ENCODE results near the gene SIGMAR1. TPM values are rescaled to one million over a fixed set of nuclear protein-coding genes. Genes with fewer than 3 reads are reported as not detected.

SIGMAR1 gene
- total RNA-seq, 2 donors from 2014 or later = 26.7 to 57.1 TPM

DNA sequence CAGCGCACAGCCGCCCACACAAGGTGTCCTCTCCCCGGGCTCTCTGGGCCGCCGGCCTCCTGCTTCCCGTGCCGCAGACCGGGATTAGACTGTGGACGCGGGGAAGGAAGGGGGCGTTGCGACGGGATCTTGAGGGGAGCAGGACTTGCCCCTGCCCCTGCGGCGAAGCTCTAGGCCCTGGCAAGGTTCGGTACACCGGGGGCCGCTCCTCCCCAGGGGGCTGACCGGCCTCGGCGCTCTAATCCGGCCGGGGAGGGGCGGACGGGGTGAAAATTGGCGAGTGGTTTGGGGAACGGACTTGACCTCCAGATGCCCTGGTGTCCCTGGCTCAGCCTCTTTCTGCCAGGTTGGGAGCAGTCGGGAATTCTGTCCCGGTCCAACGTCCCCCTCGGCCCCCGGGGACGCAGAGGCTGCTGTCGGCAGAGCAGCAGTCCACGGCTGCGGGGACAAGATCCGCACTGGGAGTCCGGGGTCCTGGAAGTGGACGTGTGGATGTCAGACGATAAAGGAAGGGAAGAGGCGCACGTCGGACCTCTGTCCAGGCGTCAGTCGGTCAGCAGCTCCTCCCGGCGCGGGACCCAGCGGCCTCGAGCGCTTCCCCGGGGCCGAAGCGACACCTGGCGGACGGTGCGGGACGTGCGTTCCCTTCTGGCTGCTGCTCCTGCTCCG is 46.2 kb downstream of the SIGMAR1 start:
- no peaks in the 10 kb centered on the region for H3K9me3 ChIP-seq
- no peak overlapping the region for H3K4me3 ChIP-seq
- peaks cover 40% of the 10 kb centered on the region for H3K4me1 ChIP-seq
- H3K27ac ChIP-seq = no peak overlapping the region
- H3K36me3 ChIP-seq (replicated peaks in 1 of 2; ENCODE audit: insufficient read depth in 1 of 2, low read depth in 2 of 2) = no peaks in the 10 kb centered on the region
- TF ChIP-seq, protein P1, sequence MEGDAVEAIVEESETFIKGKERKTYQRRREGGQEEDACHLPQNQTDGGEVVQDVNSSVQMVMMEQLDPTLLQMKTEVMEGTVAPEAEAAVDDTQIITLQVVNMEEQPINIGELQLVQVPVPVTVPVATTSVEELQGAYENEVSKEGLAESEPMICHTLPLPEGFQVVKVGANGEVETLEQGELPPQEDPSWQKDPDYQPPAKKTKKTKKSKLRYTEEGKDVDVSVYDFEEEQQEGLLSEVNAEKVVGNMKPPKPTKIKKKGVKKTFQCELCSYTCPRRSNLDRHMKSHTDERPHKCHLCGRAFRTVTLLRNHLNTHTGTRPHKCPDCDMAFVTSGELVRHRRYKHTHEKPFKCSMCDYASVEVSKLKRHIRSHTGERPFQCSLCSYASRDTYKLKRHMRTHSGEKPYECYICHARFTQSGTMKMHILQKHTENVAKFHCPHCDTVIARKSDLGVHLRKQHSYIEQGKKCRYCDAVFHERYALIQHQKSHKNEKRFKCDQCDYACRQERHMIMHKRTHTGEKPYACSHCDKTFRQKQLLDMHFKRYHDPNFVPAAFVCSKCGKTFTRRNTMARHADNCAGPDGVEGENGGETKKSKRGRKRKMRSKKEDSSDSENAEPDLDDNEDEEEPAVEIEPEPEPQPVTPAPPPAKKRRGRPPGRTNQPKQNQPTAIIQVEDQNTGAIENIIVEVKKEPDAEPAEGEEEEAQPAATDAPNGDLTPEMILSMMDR (IDR thresholded peaks at IDR 0.05) = peak; percentile 84 to 91 (median 89)
- no peak for TF ChIP-seq POLR2A (IDR thresholded peaks at IDR 0.05)
- intact Hi-C loops (cut with DNase I) = loop anchor here (5.0 to 10.0 kb wide), 2 partner anchors 157 to 184 kb away; no protein-coding TSS in a partner anchor
- peaks cover 3 to 4% of the 10 kb centered on the region in 2 donors for H3K27me3 ChIP-seq
- ATAC-seq (peak; percentile 89), DNase-seq (peak; percentile 80 to 86 (median 84))
- WGBS, 2 donors = 0 to 7% methylated on average over 1 to 60 of the region's 60 CpGs

DNA sequence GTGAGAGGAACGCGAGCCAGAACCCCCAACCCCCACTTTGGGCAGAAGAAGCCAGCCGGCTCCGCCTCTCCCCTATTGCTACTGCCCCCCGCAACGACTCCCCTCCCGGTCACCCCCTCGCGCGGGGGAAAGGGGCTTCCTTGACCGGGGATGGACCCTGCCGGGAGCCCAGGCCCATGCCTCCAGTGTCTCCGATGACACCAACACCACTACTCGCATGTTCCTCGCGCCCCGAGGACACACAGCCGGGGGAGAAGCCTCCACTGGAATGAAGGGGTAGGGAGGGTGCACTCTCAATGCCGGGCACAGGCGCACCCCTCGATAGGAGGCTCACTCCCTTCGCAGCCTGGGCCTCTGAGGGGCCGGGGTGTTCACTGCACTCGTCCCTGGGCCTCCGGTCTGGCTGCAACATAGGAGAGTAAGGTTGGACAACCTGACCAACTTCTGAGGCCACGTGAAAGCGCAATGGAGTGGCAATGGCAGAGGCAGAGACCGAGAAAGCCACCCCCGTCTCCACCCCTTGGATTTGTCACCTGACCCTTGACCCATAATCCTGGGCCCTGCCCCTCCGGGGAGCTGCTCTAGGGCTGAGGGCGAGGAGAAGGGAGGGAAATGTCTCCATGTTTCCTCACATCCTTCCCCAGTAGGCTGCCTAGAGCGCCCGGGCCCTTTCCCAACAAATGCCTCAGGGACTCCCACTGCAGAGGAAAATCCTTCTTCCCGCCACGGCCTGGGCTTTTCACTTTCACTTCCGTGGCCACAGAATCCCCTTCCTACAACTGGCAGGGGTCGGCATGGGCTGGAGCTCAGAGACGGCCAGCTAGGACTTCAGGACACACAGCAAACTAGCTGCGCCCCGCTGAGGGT is 47.0 kb downstream of the SIGMAR1 start:
- H3K27ac ChIP-seq = no peak overlapping the region

DNA sequence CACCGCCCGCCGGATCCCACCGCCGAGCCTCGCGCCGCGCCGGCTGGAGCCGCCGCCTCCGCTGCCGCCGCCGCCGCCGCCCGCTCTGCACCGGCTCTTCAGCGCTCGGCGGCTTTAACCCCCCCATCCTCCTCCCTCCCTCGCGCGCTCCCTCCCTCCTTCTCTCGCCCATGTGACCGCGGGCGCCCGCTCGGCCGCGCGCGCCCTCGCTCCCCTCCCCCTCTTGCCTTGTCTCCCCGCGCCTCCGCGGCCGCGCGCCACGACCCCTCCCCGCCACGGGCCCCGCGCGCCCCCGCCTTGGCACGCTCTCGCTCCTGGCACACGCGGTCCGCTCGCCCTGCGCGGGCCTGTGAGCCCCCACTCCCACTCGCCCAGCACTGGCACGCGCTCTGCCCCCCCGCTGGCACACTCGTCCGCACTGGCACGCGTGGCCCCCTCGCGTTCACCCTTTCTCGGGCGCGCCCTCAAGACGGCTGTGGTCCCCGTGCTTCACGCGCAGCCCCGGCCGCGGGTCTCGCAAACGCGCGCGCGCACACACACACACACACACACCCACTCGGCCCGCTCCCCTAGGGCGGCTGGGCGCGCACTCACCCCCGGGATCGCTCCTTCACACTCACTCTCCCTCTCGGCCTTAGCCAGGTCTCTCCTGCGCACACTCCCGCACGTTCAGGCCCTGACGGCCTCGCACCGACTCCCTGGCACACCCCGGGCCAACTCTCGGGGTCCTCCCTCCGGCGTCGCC is 47.8 kb downstream of the SIGMAR1 start, which contains the start of gene CNTFR:
TSS of gene CNTFR (minus strand) at position 89 of the 745 bp plus-strand sequence. CDS start 20,743 bp downstream, outside the sequence.
- H3K36me3 ChIP-seq (replicated peaks in 1 of 2; ENCODE audit: insufficient read depth in 1 of 2, low read depth in 2 of 2) = no peaks in the 10 kb centered on the region
- peak; percentile 12 for ATAC-seq
- H3K9me3 ChIP-seq = no peaks in the 10 kb centered on the region
- 0 to 1% methylated on average over 3 to 103 of the region's 104 CpGs for WGBS, 2 donors
- no peak within 1 kb of the TSS for H3K4me3 ChIP-seq
- peaks cover 3 to 10% of the 10 kb centered on the region in 2 donors for H3K27me3 ChIP-seq
- H3K4me1 ChIP-seq = peaks cover 40% of the 10 kb centered on the region
- intact Hi-C loops (cut with DNase I) = loop anchor here (5.0 to 10.0 kb wide), 3 partner anchors 38 to 183 kb away; no protein-coding TSS in a partner anchor
- peak in 1 of 4 donors; percentile 40 for DNase-seq
- H3K27ac ChIP-seq = no peak within 1 kb of the TSS
- no peak for TF ChIP-seq POLR2A (IDR thresholded peaks at IDR 0.05)
- TF ChIP-seq, protein P1 (IDR thresholded peaks at IDR 0.05) = no peak

More for the DNA sequence above, 47.0 kb downstream of the SIGMAR1 start:
- H3K27me3 ChIP-seq = peaks cover 3 to 10% of the 10 kb centered on the region in 2 donors
- WGBS, 2 donors = 19 to 20% methylated on average over 29 to 40 of the region's 40 CpGs
- no peaks in the 10 kb centered on the region for H3K36me3 ChIP-seq (replicated peaks in 1 of 2; ENCODE audit: insufficient read depth in 1 of 2, low read depth in 2 of 2)
- DNase-seq (peak in 2 of 4 donors; percentile 14 to 19), ATAC-seq (no peak)
- no peak for TF ChIP-seq POLR2A (IDR thresholded peaks at IDR 0.05)
- TF ChIP-seq, protein P1 (IDR thresholded peaks at IDR 0.05) = no peak
- peaks cover 40% of the 10 kb centered on the region for H3K4me1 ChIP-seq
- H3K9me3 ChIP-seq = no peaks in the 10 kb centered on the region
- intact Hi-C loops (cut with DNase I) = loop anchor here (5.0 to 10.0 kb wide), 2 partner anchors 156 to 183 kb away; no protein-coding TSS in a partner anchor
- H3K4me3 ChIP-seq = no peak overlapping the region
